Stomach (tissue), 9 donors: Measurements from ENCODE around the gene COX4I1. TPM values are rescaled to one million over a fixed set of nuclear protein-coding genes. Genes with fewer than 3 reads are reported as not detected.

ENCODE experiments used
- DNase-seq, 2 donors: peaks; one replicate each; pipeline versions ENCODE4 v3.0.0 to v3.0.0-alpha.2; 2013 to 2019
- H3K27ac ChIP-seq, 5 donors: fragments of 200-600 bp in 4 of 5; sonication (generic) in 4 of 5; one replicate each; pipeline ENCODE4 v1.5.1; 2013 to 2019; ENCODE audit warnings: mild to moderate bottlenecking in 1 of 5, moderate library complexity in 1 of 5
- H3K27me3 ChIP-seq, 3 donors: fragments of 200-600 bp; sonication (generic); one replicate each; pipeline ENCODE4 v1.5.1; 2017 to 2019; ENCODE audit warnings: mixed run types in 1 of 3
- H3K36me3 ChIP-seq, 4 donors: fragments of 200-600 bp; sonication (generic); 1 replicate in 3 of 4; 2 replicates in 1 of 4; pipeline ENCODE4 v1.5.1; 2016 to 2019
- H3K4me1 ChIP-seq, 4 donors: fragments of 200-600 bp; sonication (generic); one replicate each; pipeline ENCODE4 v1.5.1; 2016 to 2019
- H3K4me3 ChIP-seq, 4 donors: fragments of 200-600 bp; sonication (generic) in 3 of 4; one replicate each; pipeline ENCODE4 v1.5.1; 2016 to 2019; ENCODE audit warnings: mild to moderate bottlenecking in 1 of 4
- H3K9me3 ChIP-seq, 4 donors: fragments of 200-600 bp; sonication (generic); one replicate each; pipeline ENCODE4 v1.5.1; 2016 to 2019
- CTCF ChIP-seq, 7 experiments: fragments of 450-650 bp in 4 of 7; fragments of 200-600 bp in 3 of 7; sonication (generic) in 3 of 7; IDR thresholded peaks; one replicate each; pipeline ENCODE4 v1.5.1; 2016 to 2019; ENCODE audit warnings: antibody characterized with exemption in 7 of 7, control low read depth in 2 of 7, mild to moderate bottlenecking in 1 of 7
- EP300 ChIP-seq: sonication (generic); formaldehyde crosslinking; IDR thresholded peaks from one replicate; pipeline ENCODE4 v1.6.1; 2017; ENCODE audit warnings: antibody characterized with exemption
- POLR2A ChIP-seq, 4 donors: fragments of 450-650 bp; IDR thresholded peaks; one replicate each; pipeline ENCODE4 v1.6.1; 2016; ENCODE audit warnings: antibody characterized with exemption in 4 of 4, control low read depth in 2 of 4, mild to moderate bottlenecking in 1 of 4, moderate library complexity in 1 of 4
- POLR2AphosphoS5 ChIP-seq, 3 donors: sonication (generic); formaldehyde crosslinking; IDR thresholded peaks; one replicate each; pipeline ENCODE4 v1.6.1; 2016; ENCODE audit warnings: antibody characterized with exemption in 3 of 3
- WGBS, 5 donors: extraction: QIAGEN DNeasy Blood & Tissue Kit in 3 of 5; methylation state at CpG; one replicate each; pipeline versions ENCODE4 v1.1.5 to v1.1.7; 2013 to 2018; 5-methylcytosine and 5-hydroxymethylcytosine counted together
- intact Hi-C: fragments of 100-400 bp; cut with DNase I; formaldehyde crosslinking; loops from one replicate; pipeline ENCODE4 v1.15.1; 2023; ENCODE audit warnings: low total_unique reads
- polyA plus RNA-seq, 3 donors: library from polyadenylated mRNA; stranded (reverse); fragments of 200-250 nt; gene quantifications; one replicate each; pipeline ENCODE4 v1.2.3, GENCODE V29; 2013
- total RNA-seq, 5 donors: library from RNA; depleted of rRNA; stranded (reverse); fragments of >200 nt; gene quantifications; one replicate each; pipeline versions ENCODE4 v1.1.0 to v1.2.3, GENCODE V29; 2014 to 2016
- donor health status: healthy with polysubstance abuse.
- donor health status: Bipolar disorder and iron deficiency.
- donor health status: healthy.

Gene COX4I1
- total and polyA plus RNA-seq, 8 donors, result 57.2 to 1,368 (median 668) TPM

GRCh38 chr16:85752511-85753420, 46.7 kb upstream of the COX4I1 start:
- H3K9me3 ChIP-seq, result no peaks in the 10 kb centered on the region
- no peak overlapping the region for H3K4me3 ChIP-seq
- peaks cover 0 to 21% (median 7%) of the 10 kb centered on the region in 3 donors for H3K27me3 ChIP-seq
- H3K4me1 ChIP-seq, result peaks cover 37 to 52% (median 48%) of the 10 kb centered on the region in 4 donors
- peak overlapping the region; percentile 51 to 75 (median 64) for H3K27ac ChIP-seq
- DNase-seq, result peak; percentile 81
- WGBS, 5 donors, result 22 to 44% (median 35%) methylated on average over 11 to 21 of the region's 21 CpGs
- TF ChIP-seq POLR2AphosphoS5 (IDR thresholded peaks at IDR 0.05) (no peak), CTCF (IDR thresholded peaks at IDR 0.05) (no peak), POLR2A (IDR thresholded peaks at IDR 0.05) (no peak), EP300 (no peak)
- intact Hi-C loops, result no loop called here
- H3K36me3 ChIP-seq, result no peaks in the 10 kb centered on the region

- Histone ChIP-seq H3K4me3 (no peak overlapping the region), H3K9me3 (no peaks in the 10 kb centered on the region), H3K4me1 (peaks cover 37 to 52% (median 48%) of the 10 kb centered on the region in 4 donors), H3K36me3 (no peaks in the 10 kb centered on the region), H3K27me3 (peaks cover 0 to 21% (median 7%) of the 10 kb centered on the region in 3 donors), H3K27ac (peak overlapping the region; percentile 51 to 75 (median 64))
- peak in 1 of 2 donors; percentile 85 for DNase-seq
- 25 to 54% (median 36%) methylated on average over 6 of the region's 6 CpGs for WGBS, 5 donors
- intact Hi-C loops, result no loop called here
- TF ChIP-seq POLR2AphosphoS5 (IDR thresholded peaks at IDR 0.05) (peak in 1 of 3 donors; percentile 15), POLR2A (IDR thresholded peaks at IDR 0.05) (no peak)
These were observed 45.9 kb upstream of the COX4I1 start for GRCh38 chr16:85753559-85753958.

- Histone ChIP-seq H3K27me3 (peaks cover 0 to 24% (median 7%) of the 10 kb centered on the region in 3 donors), H3K4me3 (no peak overlapping the region), H3K36me3 (no peaks in the 10 kb centered on the region), H3K9me3 (no peaks in the 10 kb centered on the region), H3K27ac (peak overlapping the region in 2 of 5 donors; percentile 51 to 62), H3K4me1 (peaks cover 37 to 52% (median 48%) of the 10 kb centered on the region in 4 donors)
- TF ChIP-seq POLR2AphosphoS5 (IDR thresholded peaks at IDR 0.05) (no peak), EP300 (no peak), POLR2A (IDR thresholded peaks at IDR 0.05) (no peak), CTCF (IDR thresholded peaks at IDR 0.05) (no peak)
- intact Hi-C loops, result no loop called here
- 58 to 77% (median 63%) methylated on average over 6 to 7 of the region's 7 CpGs for WGBS, 5 donors
- DNase-seq, result no peak
These were observed 45.5 kb upstream of the COX4I1 start for GRCh38 chr16:85753976-85754375.

- peaks cover 0 to 28% (median 7%) of the 10 kb centered on the region in 3 donors for H3K27me3 ChIP-seq
- peaks cover 37 to 51% (median 47%) of the 10 kb centered on the region in 4 donors for H3K4me1 ChIP-seq
- DNase-seq, result no peak
- no peaks in the 10 kb centered on the region for H3K9me3 ChIP-seq
- no peaks in the 10 kb centered on the region for H3K36me3 ChIP-seq
- intact Hi-C loops, result no loop called here
- H3K4me3 ChIP-seq, result no peak overlapping the region
- WGBS, 5 donors, result 60 to 83% (median 79%) methylated on average over 7 of the region's 7 CpGs
- no peak for TF ChIP-seq EP300
- no peak for TF ChIP-seq POLR2A (IDR thresholded peaks at IDR 0.05)
- no peak for TF ChIP-seq POLR2AphosphoS5 (IDR thresholded peaks at IDR 0.05)
- no peak for TF ChIP-seq CTCF (IDR thresholded peaks at IDR 0.05)
- peak overlapping the region in 1 of 5 donors; percentile 51 for H3K27ac ChIP-seq
These were observed 45.1 kb upstream of the COX4I1 start for GRCh38 chr16:85754413-85754812.
